NCI-H82 treated with DMSO at 0.1 percent for 48 hours (cell line): ENCODE measurements around the gene XRCC4.

Source experiments
- DNase-seq: peaks from one replicate; lab custom pipeline; 2025; ENCODE audit not compliant: unreplicated experiment; lab: John Stamatoyannopoulos, UW

Gene XRCC4

DNA sequence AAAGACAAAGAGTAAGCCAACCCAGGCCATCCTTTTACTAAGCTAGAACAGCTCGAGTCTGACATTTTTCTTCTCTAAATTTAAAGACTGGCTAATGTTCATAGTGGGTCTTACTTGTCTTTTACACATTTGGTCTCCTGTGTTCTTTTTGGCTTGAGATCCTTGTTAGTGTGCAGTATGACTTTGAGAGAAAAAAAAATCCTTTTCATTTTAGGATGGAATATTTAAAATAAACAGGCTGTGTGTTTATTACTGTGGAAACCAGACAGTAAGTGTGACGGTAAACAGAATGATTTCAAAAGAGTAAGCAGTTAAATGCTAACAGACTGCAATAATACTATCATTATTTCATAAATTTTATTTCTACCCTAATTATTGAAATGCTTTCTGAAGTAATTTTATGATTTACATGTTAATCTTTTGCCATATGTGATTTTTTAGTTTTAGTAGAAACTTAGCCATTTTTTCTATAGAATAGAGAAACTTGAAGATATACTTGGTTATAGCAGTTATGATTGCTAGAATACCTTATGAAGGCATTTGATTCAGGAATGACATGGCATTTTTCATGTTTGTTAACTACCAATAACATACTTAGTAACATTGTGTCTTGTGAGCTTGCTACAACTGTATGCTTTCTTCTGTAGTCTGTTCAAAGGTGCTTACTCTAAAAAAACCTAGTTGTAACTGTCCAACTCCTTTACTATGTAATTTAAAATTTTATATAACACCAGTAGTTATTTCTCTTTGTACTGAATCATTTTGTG, 92.4 kb downstream of the XRCC4 start:
- no peak for DNase-seq

DNA sequence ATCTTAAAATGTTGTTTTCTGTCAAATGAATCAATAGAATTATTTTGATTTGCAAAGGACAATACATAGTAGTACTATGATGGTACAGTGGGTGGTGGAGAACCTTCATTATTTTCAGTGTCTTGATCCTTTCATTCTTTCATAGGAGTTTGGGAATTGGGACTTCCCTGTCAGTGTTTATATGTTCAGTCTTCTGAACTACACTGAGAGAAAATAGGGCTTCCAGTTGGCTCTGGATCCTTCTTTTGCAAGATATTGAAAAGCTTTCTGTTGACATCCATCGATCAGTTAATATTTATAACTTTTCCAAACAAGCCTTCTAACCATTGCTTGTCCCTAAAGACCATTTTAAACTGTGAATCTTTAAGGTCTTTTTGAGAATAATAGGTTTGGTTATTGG, 94.7 kb downstream of the XRCC4 start:
- DNase-seq: no peak

DNA sequence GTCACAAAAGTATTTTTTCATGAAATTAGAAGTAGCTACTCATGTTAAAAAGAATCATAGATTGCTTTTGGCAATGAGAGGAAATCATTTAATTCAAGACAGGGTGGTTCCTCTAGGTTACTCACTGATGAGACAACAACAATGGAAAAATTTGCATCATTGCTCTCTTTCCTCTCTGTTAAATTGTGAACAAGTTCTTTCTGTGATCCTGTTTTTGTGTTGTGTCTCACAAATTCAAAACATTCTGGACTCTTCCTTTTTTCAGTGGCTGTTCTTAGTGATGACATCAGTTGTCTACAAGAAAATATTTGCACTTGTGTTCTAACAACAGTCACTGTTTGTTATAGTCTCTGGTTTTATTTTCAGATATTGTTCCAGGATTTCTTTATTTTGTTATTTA, 95.3 kb downstream of the XRCC4 start:
- DNase-seq: no peak

DNA sequence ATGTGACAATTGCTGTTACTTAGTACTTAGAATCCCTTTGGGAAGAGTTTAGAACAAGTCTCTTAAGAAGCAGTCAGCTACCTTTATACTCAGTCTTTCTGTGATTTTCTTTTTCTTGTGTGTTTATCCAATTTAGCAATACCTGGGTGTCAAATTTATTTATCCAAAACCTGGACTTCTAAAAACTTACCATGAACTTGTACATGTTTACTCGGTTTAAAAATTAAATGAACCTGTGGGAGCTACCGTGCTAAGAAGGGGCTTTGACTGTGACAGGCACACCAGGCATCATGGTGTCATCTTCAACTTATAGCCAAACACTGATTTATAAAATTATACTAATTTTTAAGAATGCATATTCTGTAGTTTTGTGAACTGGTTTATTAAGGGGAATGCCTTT, 96.5 kb downstream of the XRCC4 start:
- no peak for DNase-seq

DNA sequence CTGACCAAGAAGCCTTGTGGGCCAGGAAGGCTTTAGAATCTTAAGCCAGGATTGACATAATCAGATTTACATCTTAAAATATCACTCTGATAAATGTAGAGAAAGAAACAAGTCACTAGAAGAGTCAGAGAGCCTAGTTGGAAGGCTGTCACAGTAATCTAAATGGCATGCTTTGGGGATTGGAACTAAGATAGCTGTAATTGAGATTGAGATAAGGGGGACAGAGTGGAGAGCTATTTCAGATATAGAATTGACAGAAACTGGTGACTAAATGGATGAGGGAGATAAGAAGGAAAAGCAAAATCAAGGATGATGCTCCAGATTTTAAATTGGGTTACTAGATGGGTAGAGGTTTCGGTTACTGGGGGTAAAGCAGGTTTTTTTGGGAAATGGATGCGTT, 100.5 kb downstream of the XRCC4 start:
- DNase-seq: peak; percentile 77

DNA sequence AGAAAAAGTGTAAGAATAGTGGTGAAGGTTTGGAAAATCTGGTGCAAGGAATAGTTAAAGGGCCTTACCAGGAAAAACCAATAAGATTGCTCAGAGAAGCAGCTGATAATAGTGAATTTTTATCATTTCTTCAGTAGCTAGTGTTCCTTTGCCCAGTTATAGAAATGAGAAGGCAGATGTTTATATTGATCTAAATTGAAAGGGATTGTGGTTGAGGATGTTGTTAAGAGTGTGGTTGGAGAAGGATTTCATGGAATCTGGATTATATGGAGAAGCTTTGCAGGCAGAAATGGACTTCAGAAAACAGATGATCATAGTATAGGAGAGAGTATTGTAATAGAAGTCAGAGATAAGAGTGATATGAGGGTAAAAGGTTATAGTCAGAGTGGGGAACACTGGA, 102.6 kb downstream of the XRCC4 start:
- peak; percentile 46 for DNase-seq

DNA sequence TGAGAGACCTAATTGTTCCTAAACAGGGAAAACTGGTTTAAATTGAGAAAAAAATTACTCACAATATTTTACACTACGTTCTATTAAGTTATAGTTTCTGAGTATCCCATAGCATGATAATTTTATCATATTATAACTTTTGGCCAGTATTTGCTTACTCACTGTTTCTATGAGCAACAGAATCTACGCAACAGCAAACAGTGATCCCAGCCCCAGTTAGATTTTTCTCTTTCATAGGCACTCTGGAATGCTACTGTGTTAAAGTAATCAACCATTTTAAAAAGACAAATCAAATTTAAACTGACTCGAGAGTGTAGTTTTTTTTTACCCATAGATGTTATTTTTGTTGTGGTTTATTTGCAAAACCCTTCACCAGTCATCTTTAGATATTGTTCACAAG, 107.2 kb downstream of the XRCC4 start:
- DNase-seq: no peak

DNA sequence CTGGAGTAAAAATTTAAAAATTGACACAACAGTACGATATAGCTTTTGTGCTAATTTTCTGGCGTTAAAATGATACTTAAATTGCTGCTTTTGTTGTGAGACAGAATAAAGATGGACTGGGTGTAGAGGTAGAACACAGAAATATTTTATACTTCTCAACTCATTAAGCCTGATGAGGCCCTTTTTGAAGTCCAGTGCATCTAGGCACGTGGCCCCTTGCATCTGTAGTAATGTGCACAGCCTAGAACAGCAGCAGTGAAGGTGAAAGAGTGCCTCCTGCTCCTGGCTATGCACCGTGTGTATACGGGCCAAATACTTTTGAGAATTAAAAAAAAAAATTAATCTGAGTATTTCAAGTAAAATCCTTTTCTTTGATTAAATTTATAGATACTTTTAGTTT, 115.6 kb downstream of the XRCC4 start:
- DNase-seq: no peak

DNA sequence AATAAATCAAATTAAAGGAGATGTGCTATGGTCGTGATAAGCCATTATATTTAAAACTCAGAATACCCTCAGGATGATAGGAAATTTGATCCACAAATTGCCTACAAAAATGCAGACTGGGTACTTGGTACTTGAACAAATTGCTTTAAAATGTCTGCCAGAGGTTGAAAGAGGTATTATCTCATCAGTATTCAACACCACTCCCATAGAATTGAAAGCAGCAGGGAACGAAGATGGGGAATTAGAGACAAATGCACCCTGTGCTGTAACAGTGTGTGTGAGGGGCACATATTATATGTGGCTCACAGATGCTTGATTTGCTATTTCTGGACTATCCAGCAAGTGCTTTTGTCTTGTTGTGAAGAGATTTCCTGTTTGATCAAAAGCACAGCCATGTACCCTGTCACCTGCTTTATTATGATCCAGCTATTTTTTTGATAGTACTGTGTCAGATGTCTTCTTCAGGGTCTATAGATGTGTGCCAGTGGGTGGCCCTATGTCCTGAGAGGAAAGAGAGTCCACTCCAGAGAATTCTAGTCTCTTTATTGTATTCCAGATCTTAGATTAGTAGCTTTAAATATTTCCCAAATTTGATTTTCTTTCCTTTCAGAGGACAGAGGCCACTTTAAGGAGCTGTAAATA, 120.1 kb downstream of the XRCC4 start:
- peak; percentile 60 for DNase-seq

DNA sequence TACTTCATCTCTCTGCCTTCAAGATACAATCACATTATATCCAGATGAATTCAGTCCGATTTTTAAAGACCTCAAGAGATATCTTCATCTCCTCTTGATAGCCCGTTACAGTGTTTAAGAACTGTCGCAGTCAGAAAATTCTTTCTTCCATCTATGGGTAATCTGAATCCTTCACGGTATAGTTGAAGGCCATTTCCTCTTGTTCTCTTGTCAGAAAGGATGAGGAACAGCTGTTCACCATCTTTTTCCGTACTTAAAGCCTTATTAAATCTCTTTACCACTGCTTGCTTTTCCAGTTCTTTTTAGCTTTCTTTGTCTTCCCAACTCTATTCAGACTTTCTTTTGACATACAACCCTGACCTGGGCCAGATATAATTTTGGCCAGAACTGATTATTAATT, 121.8 kb downstream of the XRCC4 start:
- DNase-seq: no peak

DNA sequence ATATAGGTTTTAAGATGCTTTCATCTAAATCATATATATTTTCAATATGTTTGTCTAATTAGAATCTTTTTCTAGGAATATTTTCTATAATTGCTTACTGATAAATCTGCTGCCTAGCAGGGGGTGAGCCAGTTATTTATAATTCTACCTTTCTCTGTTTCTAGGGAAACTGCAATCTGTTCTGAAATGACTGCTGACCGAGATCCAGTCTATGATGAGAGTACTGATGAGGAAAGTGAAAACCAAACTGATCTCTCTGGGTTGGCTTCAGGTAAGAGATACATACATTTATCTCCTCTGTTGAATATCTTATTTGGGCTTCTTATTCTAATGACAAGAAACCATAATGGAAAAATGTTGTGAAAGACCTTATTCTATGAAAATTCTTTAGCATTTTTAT, 127.3 kb downstream of the XRCC4 start:
- DNase-seq: no peak

DNA sequence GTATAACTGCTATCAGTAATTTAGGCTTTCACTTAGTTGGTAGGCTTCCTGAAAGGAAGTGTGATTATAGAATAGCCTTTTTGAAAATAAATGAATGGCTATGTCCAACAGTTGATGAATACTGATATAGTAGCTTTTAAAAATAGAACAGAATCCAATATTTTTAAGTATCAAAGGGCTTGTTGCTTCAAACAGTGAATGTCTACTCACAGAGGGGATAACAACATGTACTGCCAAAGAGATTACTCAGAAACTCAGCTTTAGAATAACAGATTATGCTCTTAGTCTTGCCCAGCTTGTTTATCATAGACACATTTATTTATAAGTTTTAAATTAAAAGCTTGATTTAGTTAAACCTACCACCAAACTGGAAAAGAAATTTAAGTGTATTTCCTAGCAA, 132.6 kb downstream of the XRCC4 start:
- peak; percentile 77 for DNase-seq

DNA sequence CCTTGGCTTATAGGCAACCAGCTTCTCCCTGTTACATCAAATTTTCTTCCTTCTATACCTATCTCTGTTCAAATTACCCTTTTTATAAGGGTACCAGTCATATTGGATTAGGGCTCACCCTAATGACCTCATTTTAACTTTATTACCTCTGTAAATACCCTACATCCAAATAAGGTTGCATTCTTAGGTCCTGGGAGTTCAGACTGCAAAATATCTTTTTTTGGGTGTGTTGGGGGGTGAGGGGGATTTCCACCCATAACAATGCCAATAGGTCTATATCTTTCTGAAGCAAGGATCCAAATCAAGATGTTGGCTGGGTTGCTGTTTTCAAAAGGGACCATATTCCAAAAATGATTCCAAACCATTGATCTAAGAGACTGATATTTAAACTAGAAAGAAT, 141.7 kb downstream of the XRCC4 start:
- DNase-seq: no peak

DNA sequence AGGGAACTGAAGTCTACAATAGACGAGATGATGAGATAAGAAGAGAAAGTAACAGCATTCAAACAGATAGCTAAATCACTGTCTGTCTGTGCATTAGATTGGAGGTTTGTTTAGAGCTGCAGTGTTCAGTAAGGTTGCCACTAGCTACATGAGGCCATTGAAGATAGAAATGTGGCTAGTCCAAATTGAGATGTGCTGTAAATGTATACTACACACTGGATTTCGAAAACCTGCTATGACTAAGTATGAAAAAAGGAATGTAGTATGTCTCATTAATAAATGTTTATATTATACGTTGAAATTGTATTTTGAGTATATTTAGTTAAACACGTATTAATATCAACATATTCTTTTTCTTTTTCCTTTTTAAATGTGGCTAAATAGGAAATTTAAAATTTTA, 142.1 kb downstream of the XRCC4 start:
- no peak for DNase-seq

DNA sequence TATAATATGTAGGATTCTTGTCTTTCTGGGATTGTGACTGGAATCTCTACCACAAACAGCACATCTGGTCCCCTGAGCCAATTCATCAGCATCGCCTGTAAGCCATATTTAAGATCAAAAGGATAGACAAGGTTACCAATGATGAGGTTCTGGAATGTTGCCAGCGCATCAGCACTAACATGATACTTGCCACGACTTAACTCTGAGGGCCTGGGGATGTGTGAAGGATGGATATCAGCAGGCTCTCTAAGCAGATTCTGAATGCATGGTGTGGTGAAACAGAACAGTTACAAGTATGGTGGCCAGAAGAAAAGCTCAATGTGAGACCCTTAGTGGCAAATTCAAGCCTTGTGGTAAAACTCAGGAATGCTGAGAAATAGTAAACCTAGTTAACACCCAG, 143.0 kb downstream of the XRCC4 start:
- peak; percentile 15 for DNase-seq

DNA sequence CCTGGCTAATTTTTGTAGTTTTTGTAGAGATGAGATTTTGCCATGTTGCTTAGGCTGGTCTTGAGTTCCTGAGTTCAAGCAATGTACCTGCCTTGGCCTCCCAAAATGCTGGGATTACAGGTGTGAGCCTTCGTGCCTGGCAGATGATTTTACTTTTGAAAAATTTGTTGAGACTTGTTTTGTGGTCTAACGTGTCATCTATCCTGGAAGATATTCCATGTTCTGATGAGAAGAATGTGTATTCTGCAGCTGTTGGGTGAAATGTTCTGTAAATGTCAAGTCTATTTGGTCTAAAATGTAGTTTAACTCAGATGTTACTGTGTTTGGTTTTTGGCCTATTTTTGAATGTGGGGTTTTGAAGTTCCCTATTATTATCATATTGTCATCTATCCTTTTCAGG, 145.6 kb downstream of the XRCC4 start:
- no peak for DNase-seq

DNA sequence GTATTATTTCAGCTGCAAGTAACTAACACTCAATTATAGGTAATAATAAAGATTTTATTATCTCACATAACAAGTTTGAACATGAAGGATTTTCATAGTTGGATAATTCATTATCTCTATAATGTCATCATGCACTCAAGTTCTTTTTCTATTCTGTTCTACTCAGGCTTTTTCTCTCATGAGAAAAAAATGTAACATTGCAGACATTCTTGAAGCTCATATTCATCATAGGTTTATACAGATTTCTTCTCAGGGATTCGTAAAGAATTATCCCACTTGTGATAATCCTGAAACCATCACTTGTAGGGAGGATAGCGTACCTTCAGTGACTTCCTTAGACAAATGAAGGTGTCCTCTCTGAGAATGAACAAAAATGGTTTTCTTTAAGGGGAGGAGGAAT, 150.3 kb downstream of the XRCC4 start:
- no peak for DNase-seq

DNA sequence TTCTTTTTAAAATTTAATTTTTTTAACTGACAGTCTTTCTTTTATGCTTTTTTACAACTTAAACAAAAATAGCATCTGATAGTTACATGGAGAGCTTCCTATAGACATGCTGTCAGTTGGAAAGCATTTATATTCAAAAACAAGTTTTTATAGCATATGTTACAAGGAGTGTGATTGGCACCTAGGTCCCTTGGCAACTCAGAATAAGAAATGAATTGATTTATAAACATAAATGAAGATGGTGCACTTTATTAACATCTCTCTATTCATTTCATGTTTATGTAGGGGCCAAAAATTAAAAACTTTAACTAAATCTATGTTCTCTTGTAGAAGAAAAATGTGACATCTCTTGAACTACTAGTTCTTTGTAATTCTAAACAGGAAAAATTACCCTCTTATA, 153.2 kb downstream of the XRCC4 start:
- DNase-seq: no peak

DNA sequence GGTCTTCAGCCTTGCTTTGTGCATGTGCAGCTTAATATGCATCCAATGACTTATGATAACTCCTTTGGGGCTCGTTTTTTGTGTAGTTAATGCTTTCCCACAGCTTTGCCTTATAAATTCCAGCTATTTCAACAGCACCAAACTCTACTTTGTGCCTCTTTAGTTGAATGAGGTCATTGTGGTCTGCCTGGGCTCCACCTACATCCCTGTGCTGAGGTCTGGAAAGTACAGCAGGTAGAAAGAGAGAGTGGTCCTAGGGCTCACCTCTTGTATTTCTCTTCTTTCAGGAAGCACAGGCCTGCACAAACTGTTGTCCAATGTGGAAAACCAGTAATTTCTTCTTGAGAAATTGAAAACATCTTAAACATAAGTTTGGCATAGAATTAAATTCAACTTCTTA, 167.2 kb downstream of the XRCC4 start:
- no peak for DNase-seq

DNA sequence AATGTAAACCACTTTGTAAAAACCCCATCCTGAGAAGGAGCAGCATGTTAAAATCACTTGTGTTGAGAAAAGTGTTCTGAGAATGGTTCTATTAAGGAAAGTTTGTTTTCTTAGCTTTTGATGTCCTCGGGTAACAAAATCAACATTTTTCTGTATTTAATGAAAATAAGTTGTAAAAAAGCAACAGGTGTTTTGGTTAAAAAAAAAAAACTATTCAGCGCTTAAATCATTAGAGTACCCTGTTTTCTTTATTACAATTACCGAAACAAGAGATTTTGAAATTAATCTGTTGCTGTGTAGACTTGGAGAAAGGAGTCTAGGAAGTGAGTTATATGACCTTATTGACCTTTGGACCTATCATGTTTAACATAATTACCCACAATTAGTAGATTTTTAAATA, 167.7 kb downstream of the XRCC4 start:
- DNase-seq: no peak

DNA sequence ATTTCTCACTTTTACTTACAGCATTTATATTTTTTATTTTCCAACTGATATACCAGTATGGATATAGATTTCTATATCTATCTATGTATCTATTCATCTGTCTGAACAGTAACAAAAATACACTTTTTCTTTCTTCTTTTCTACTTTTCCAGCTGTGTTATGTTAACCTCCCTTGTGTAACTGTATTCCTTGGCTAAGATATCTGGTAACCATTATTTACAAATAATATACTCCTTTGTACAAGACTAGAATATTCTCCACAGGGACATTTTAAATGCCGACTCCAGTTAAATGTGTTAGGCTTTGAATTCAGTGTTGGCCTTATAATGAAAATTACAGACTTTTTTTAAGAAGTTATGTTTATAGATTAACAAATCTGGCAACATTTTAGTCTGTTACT, 168.7 kb downstream of the XRCC4 start:
- DNase-seq: no peak

DNA sequence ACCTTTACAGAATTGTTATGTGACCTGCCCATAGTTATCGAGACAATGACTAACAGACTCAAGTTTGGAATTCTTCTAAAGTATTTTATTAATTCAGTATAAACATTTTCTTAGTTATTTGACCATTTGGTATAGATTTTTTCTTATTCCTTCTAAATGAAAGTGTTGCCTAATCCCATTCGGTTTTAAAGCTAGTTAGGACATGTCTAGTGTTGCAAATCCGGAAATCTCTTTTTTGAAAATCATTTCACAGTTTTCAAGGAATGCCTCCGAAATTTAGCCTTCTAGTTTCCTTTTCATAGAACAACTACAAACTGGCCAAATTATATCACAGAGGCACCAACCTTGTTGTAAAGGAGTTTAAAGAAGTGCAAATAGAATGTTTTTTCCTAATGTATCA, 171.8 kb downstream of the XRCC4 start:
- no peak for DNase-seq

DNA sequence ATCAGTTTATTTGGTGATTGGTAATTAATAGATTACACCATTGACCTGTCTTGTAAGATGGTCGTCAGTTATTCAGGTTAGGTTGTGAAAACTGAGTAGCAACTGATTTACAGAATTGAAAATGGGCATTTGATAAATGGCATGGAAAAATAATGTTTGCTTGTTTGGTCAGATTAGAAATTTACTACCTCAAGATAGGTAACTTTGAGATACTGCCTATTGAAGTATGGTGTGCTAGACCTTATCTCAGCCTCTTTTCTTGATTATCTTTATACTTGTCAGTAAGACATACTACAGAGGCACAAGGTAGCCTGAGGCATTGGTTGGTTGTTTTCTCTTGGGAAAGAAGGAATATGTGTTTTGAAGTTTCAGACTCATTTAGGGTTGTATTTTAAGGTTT, 174.5 kb downstream of the XRCC4 start:
- no peak for DNase-seq
